ENCODE measurements around the gene HTR4.

Gene HTR4

DNA sequence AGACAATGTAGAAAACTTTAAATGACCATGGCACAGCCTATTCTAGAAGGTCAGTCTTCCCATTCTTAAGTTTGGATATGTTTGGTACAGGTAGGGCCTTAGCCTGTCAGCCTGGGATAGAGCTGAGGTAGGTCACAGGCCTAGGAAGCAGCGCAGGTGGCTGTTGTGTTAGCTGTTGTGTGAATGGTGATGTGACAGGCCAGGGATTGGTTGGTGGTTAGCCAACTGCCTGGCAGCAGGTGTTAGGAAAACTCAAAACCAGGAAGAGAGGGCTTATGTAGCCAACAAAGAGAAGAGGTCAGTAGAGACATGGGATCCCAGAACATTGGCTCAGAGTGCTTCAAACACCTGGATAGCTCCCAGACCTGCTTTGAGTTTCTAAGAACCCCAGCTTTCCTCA lies 186.4 kb downstream of the HTR4 start:
- Histone ChIP-seq H3K4me3 (ENCODE audit: low read length) (no peak overlapping the region), H3K27me3 (ENCODE audit: insufficient read depth, low read length) (no peaks in the 10 kb centered on the region), H3K9me3 (ENCODE audit: insufficient read depth, low read depth, low read length) (no peaks in the 10 kb centered on the region), H3K9ac (ENCODE audit: low read depth, low read length) (no peak overlapping the region), H3K27ac (ENCODE audit: low read length) (no peak overlapping the region), H3K36me3 (ENCODE audit: insufficient read depth, low read depth, low read length) (no peaks in the 10 kb centered on the region), H3K4me1 (ENCODE audit: insufficient read depth, low read length) (no peaks in the 10 kb centered on the region)

DNA sequence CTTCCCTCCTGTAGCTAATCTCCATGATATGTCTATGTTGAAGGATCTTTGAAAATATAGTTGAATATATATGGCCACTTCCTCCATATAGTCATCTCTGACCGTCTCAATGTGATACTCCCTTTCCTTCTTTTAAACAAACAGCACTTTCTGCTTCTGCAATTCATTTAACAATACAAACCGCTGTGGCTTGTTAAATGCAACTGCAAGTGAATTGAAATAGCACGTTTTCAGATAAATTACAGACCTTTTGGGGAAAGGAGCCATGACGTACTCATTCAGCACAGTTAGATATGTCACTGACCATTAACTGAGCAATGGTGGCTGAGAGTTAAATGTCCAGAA lies 188.1 kb downstream of the HTR4 start:
- Histone ChIP-seq H3K36me3 (ENCODE audit: insufficient read depth, low read depth, low read length) (no peaks in the 10 kb centered on the region), H3K9ac (ENCODE audit: low read depth, low read length) (no peak overlapping the region), H3K27ac (ENCODE audit: low read length) (no peak overlapping the region), H3K9me3 (ENCODE audit: insufficient read depth, low read depth, low read length) (no peaks in the 10 kb centered on the region), H3K27me3 (ENCODE audit: insufficient read depth, low read length) (no peaks in the 10 kb centered on the region), H3K4me3 (ENCODE audit: low read length) (no peak overlapping the region), H3K4me1 (ENCODE audit: insufficient read depth, low read length) (no peaks in the 10 kb centered on the region)

DNA sequence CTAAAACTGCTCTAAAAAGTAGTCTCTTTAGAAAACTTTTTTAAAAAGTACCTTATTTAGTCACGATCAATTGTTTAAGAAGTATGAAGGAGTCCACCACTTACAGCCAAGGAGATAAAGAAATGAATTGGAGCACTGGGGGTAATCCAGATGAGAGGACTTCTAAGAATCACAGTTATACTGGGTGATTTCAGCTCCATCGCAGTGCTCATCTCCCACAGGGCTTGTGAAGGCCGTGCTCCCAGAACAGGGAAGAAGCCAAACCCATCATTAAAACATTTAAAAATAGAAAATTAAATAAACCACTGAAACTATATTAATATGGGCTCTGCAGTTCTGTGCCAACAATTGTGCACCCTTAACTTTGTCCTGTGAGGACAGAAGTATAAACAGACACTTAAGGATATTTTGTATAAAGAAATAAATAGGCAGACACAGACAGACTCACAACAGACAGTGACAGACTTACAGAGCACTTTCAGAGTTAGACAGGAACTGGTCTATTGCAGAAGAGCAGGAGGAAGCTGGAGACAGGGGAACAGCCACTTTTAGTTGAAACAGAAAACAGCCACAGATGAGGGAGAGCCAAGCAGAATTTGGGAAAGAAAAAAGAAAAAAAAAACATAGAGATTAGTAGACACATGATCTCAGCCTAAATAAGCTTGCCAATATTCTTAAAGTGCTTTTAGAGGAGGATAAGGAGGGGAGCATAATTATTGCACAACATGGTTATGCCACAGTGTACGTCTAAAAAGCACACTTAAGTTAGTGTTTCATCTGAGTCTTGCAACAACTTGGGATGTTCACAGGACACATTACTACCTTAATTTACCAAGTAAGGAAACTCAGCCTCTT lies 188.7 kb downstream of the HTR4 start:
- H3K36me3 ChIP-seq (ENCODE audit: insufficient read depth, low read depth, low read length): no peaks in the 10 kb centered on the region
- H3K9ac ChIP-seq (ENCODE audit: low read depth, low read length): no peak overlapping the region
- no peak overlapping the region for H3K4me3 ChIP-seq (ENCODE audit: low read length)
- no peaks in the 10 kb centered on the region for H3K27me3 ChIP-seq (ENCODE audit: insufficient read depth, low read length)
- no peak overlapping the region for H3K27ac ChIP-seq (ENCODE audit: low read length)
- H3K4me1 ChIP-seq (ENCODE audit: insufficient read depth, low read length): no peaks in the 10 kb centered on the region
- no peaks in the 10 kb centered on the region for H3K9me3 ChIP-seq (ENCODE audit: insufficient read depth, low read depth, low read length)

DNA sequence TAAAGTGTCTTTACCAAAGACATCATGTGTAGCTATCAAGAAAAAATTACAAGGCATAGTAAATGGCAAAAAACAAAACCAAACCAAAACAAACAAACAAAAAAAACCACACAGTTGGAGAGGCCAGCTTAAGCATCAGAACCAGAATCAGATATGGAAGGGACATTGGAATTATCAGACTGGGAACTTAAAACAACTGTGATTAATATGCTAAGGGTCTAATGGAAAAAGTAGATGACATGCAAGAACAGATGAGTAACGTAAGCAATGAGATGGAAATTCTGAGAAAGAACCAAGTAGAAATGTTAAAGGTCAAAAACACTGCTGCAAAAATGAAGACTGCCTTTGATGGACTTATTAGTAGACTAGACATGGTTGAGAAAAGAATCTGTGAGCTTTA lies 194.7 kb downstream of the HTR4 start:
- Histone ChIP-seq H3K27ac (ENCODE audit: low read length) (no peak overlapping the region), H3K4me1 (ENCODE audit: insufficient read depth, low read length) (peaks cover 9% of the 10 kb centered on the region), H3K9ac (ENCODE audit: low read depth, low read length) (no peak overlapping the region), H3K9me3 (ENCODE audit: insufficient read depth, low read depth, low read length) (no peaks in the 10 kb centered on the region), H3K27me3 (ENCODE audit: insufficient read depth, low read length) (no peaks in the 10 kb centered on the region), H3K36me3 (ENCODE audit: insufficient read depth, low read depth, low read length) (no peaks in the 10 kb centered on the region), H3K4me3 (ENCODE audit: low read length) (no peak overlapping the region)

DNA sequence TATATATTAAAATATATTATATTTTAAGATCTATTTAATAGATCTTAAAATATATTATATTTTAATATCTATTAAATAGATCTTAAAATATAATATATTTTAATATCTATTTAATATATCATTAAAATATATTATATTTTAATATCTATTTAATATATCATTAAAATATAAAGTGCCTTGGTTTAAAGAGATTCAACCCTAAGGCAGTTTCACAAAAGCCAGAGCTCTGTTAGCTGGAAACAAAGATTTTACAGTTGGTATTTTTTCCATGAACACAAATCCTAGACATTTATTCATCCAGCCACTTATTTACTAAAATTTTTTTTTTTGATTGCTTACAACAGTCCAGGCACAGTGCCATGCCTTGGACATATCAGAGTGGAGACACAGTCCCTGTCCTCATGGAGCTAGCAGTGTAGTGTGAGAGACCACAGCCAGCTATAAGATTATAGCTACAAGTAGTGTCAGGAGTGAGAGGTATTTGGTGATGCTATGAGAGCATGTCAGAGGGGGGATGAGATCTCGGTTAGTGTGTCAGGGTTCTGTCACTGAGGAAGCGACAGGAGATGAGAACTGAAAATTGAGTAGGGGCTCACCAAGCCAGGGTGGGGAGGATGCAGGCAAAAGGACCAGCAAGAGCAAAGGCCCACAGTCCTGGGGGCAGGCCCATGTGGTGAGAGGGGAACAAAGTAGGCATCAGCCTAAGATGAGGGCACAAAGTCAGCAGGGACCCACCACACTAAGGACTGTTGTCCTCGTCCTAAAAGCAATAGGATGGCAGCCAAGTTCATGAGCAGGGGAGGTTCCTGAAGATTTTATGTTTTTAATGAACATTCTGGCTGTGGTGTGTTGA lies 196.1 kb downstream of the HTR4 start:
- Histone ChIP-seq H3K27ac (ENCODE audit: low read length) (no peak overlapping the region), H3K27me3 (ENCODE audit: insufficient read depth, low read length) (no peaks in the 10 kb centered on the region), H3K9me3 (ENCODE audit: insufficient read depth, low read depth, low read length) (no peaks in the 10 kb centered on the region), H3K4me3 (ENCODE audit: low read length) (no peak overlapping the region), H3K36me3 (ENCODE audit: insufficient read depth, low read depth, low read length) (no peaks in the 10 kb centered on the region), H3K4me1 (ENCODE audit: insufficient read depth, low read length) (peaks cover 15% of the 10 kb centered on the region), H3K9ac (ENCODE audit: low read depth, low read length) (no peak overlapping the region)

DNA sequence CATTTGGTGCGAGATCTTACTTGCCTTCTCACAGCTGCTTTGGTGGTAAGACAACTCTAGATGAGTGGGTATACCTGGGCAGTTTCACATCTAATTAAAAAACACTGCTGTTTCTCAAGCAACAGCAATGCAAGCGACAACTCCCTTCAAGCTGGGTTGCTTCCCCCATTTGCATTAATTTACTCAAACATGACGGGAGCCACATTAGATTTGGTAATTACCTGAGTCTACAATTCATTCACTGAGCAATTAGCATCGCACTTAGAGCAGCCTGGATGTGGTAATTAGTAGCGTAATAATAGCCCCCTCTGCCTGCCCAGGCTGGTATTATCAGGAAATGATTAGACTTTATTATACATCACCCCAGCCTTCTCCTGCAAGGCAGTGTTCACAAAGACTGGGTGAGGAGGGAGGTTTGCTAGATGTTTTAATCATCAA lies 197.1 kb downstream of the HTR4 start:
- H3K36me3 ChIP-seq (ENCODE audit: insufficient read depth, low read depth, low read length): no peaks in the 10 kb centered on the region
- H3K4me3 ChIP-seq (ENCODE audit: low read length): no peak overlapping the region
- peaks cover 15% of the 10 kb centered on the region for H3K4me1 ChIP-seq (ENCODE audit: insufficient read depth, low read length)
- no peaks in the 10 kb centered on the region for H3K27me3 ChIP-seq (ENCODE audit: insufficient read depth, low read length)
- H3K27ac ChIP-seq (ENCODE audit: low read length): no peak overlapping the region
- no peak overlapping the region for H3K9ac ChIP-seq (ENCODE audit: low read depth, low read length)
- no peaks in the 10 kb centered on the region for H3K9me3 ChIP-seq (ENCODE audit: insufficient read depth, low read depth, low read length)

DNA sequence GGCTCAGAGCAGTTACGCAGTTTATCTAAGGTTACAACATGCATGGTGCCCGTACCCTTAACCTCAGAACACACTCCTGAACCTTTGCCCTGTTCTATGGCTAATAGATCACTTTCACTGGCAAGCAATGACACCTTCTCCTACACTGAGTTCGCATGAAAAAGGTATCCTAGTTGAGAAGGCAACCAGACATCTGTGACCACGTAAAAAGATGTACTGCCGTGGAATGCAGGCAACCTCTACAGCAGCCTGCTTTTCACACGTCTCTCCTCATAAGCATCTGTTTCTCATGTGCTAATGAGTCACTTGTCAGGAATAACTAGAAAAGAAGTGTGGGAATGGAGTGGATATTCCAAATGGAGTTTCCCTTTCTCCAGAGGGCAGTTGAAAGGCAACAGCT lies 199.1 kb downstream of the HTR4 start:
- Histone ChIP-seq H3K9me3 (ENCODE audit: insufficient read depth, low read depth, low read length) (no peaks in the 10 kb centered on the region), H3K27ac (ENCODE audit: low read length) (no peak overlapping the region), H3K27me3 (ENCODE audit: insufficient read depth, low read length) (no peaks in the 10 kb centered on the region), H3K9ac (ENCODE audit: low read depth, low read length) (no peak overlapping the region), H3K36me3 (ENCODE audit: insufficient read depth, low read depth, low read length) (no peaks in the 10 kb centered on the region), H3K4me1 (ENCODE audit: insufficient read depth, low read length) (peaks cover 15% of the 10 kb centered on the region), H3K4me3 (ENCODE audit: low read length) (no peak overlapping the region)

DNA sequence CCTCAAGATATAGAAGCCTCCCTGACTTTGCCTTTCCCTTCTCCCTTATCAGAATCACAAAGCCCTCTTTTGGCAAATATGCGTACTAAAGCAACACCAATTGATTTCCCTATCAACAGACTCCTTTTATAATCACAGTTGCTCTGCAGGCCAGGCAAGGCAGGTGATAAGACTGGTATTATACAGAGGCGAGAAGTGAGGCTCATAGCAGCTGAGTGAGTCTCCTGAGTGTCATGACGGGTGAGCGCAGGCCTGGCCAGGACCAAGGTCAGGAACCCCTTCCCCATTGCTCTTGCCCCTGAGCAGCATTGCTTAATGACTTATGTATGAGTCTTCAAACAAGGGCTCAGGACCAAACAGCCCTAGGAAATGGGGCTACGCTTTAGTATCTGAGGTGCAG lies 199.8 kb downstream of the HTR4 start:
- Histone ChIP-seq H3K36me3 (ENCODE audit: insufficient read depth, low read depth, low read length) (no peaks in the 10 kb centered on the region), H3K9ac (ENCODE audit: low read depth, low read length) (no peak overlapping the region), H3K9me3 (ENCODE audit: insufficient read depth, low read depth, low read length) (no peaks in the 10 kb centered on the region), H3K27ac (ENCODE audit: low read length) (no peak overlapping the region), H3K27me3 (ENCODE audit: insufficient read depth, low read length) (no peaks in the 10 kb centered on the region), H3K4me1 (ENCODE audit: insufficient read depth, low read length) (peaks cover 15% of the 10 kb centered on the region), H3K4me3 (ENCODE audit: low read length) (no peak overlapping the region)

DNA sequence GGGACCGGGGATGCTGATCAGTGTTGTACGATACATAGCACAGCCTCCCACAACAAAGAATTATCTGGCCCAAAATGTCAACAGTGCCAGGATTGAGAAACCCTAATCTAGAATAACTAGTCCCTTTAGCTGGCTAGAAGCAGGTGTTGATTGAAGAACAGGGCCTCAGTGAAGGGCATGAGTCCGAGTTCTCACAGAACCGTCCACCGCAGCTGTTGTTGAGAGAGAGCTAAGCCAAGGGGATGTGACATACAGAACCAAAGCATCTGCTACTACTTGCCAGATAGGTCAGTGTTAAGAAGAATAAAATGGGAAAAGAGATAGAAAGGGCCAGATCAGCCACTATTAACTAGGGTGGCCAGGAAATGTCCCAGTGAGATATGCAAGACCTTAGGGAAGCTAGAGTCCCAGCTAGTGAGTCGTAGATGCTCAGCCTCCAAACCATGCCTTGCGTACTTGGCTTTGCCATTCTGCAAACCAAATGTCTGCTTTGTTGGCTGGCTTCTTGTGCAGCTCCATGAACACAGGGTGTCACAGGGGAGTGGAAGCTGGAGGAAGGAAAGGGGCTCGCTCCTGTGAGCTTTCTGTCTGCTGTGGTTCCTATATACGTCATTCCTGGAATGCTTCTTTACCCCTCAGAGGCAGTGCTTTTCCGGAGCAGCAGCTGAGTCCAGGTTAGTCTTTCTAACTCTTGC lies 201.7 kb downstream of the HTR4 start:
- Histone ChIP-seq H3K4me1 (ENCODE audit: insufficient read depth, low read length) (peaks cover 15% of the 10 kb centered on the region), H3K4me3 (ENCODE audit: low read length) (no peak overlapping the region), H3K9ac (ENCODE audit: low read depth, low read length) (no peak overlapping the region), H3K27ac (ENCODE audit: low read length) (no peak overlapping the region), H3K9me3 (ENCODE audit: insufficient read depth, low read depth, low read length) (no peaks in the 10 kb centered on the region), H3K27me3 (ENCODE audit: insufficient read depth, low read length) (no peaks in the 10 kb centered on the region), H3K36me3 (ENCODE audit: insufficient read depth, low read depth, low read length) (no peaks in the 10 kb centered on the region)

DNA sequence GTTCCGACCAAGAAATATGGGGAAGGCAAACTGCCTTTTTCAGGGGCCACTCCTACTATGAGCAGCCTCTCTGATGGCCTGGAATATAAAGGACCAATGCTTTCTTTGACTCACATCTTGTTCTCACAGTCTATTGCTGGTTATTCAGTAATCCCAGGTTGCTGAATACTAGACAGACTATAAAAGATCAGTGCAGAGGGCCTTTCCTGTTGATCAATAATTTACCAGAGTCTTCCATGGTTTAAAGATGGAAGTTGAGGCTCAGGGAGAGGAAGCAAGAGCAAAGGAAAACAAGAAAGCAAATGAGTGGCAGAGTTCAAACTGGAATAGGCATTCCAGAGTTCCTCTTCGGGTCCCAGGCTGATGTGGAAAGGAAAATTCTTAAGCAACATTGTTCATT lies 207.7 kb downstream of the HTR4 start:
- Histone ChIP-seq H3K36me3 (ENCODE audit: insufficient read depth, low read depth, low read length) (peaks cover 14% of the 10 kb centered on the region), H3K4me3 (ENCODE audit: low read length) (no peak overlapping the region), H3K27ac (ENCODE audit: low read length) (no peak overlapping the region), H3K27me3 (ENCODE audit: insufficient read depth, low read length) (no peaks in the 10 kb centered on the region), H3K9me3 (ENCODE audit: insufficient read depth, low read depth, low read length) (no peaks in the 10 kb centered on the region), H3K9ac (ENCODE audit: low read depth, low read length) (no peak overlapping the region), H3K4me1 (ENCODE audit: insufficient read depth, low read length) (peaks cover 7% of the 10 kb centered on the region; the same call in 1 of the 2 replicates)

DNA sequence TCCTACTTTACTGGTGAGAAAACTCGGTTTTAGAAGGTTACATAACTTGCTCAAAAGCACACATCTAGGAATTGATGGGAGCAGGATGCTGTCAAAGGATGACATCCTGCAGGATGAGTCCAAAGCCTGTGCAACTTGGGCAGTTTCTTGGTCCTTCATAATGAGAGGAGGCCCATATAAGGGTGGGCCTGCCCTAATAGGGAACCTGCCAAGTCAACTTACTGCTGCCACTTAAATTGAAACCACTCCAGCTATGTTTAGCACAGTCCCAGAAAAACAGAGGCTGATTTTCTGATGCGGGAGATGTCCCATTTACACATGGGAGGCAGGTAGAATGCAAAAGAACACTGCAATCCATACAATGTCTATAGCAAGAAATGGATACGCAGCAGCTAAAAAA lies 208.7 kb downstream of the HTR4 start:
- Histone ChIP-seq H3K4me3 (ENCODE audit: low read length) (no peak overlapping the region), H3K36me3 (ENCODE audit: insufficient read depth, low read depth, low read length) (peaks cover 24% of the 10 kb centered on the region), H3K27me3 (ENCODE audit: insufficient read depth, low read length) (no peaks in the 10 kb centered on the region), H3K27ac (ENCODE audit: low read length) (no peak overlapping the region), H3K9ac (ENCODE audit: low read depth, low read length) (no peak overlapping the region), H3K9me3 (ENCODE audit: insufficient read depth, low read depth, low read length) (no peaks in the 10 kb centered on the region), H3K4me1 (ENCODE audit: insufficient read depth, low read length) (peaks cover 7% of the 10 kb centered on the region; the same call in 1 of the 2 replicates)
